Measurements from ENCODE around the gene OR52J3.

Gene OR52J3

GRCh38 chr11:5096011-5096410 lies 49.7 kb downstream of the OR52J3 start:
- no peak for DNase-seq (ENCODE audit: low read depth)
